Endothelial cell of umbilical vein (primary cell): Measurements from ENCODE around the gene GGTLC3.
"Not testable (repeated sequence)": the region's sequence is repeated elsewhere in the genome, so short reads cannot be mapped to it uniquely, and the experiment has no call there.

Experiments used
- EZH2 ChIP-seq: IDR thresholded peaks from 2 replicates; pipeline ENCODE4 v1.6.1; 2012; ENCODE audit warnings: borderline replicate concordance, low read depth, mild to moderate bottlenecking, moderate library complexity, low read length, inconsistent platforms; ENCODE audit not compliant: severe bottlenecking
- FOS ChIP-seq: IDR thresholded peaks from 2 replicates; pipeline ENCODE4 v1.6.1; 2011; ENCODE audit warnings: mild to moderate bottlenecking, low read length, moderate library complexity, borderline replicate concordance; ENCODE audit not compliant: insufficient read depth
- JUN ChIP-seq: IDR thresholded peaks from 2 replicates; pipeline ENCODE4 v1.6.1; 2011; ENCODE audit warnings: borderline replicate concordance, low read depth; ENCODE audit not compliant: insufficient read length, insufficient read depth
- MAX ChIP-seq: IDR thresholded peaks from 2 replicates; pipeline ENCODE4 v1.6.1; 2011; ENCODE audit not compliant: insufficient read depth, insufficient read length
- POLR2A ChIP-seq: IDR thresholded peaks from 2 replicates; pipeline ENCODE4 v1.6.1; 2012; ENCODE audit warnings: low read depth, mild to moderate bottlenecking, control low read depth, low read length
- POLR2AphosphoS5 ChIP-seq: IDR thresholded peaks from 2 replicates; pipeline ENCODE4 v1.6.1; 2012; ENCODE audit warnings: low read depth, mild to moderate bottlenecking, control low read depth, low read length, moderate library complexity; ENCODE audit not compliant: insufficient read depth
- TF ChIP-seq, protein P1 (sequence below), 2 donors: IDR thresholded peaks; 1 replicate in 1 of 2; 2 replicates in 1 of 2; pipeline ENCODE4 v1.5.1; 2011; ENCODE audit warnings: low read length in 2 of 2, mild to moderate bottlenecking in 2 of 2, moderate library complexity in 2 of 2, control low read depth in 1 of 2, inconsistent platforms in 1 of 2, low read depth in 1 of 2; ENCODE audit not compliant: insufficient read depth in 1 of 2; ENCODE audit errors: extremely low read depth in 1 of 2

DNA sequence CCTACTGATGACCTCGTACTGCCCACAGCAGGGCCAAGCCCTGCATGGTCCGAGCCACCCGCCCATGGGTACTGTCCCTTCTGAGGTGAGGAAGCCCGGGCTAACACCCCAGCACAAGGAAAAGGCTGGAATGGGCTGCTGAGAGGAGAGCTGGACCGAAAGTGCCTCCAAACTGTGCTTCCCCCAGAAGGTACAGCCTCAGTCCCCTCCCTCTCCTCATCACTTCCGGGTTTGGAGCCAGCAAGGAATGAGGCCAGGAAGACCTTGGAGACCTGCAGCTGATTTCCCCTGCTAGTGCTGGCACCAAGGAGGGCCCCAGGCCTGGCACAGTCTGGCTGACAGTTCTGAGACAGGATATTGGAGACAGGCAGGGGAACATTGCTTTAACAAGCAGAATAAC is 41.0 kb upstream of the GGTLC3 start:
- TF ChIP-seq, protein P1, sequence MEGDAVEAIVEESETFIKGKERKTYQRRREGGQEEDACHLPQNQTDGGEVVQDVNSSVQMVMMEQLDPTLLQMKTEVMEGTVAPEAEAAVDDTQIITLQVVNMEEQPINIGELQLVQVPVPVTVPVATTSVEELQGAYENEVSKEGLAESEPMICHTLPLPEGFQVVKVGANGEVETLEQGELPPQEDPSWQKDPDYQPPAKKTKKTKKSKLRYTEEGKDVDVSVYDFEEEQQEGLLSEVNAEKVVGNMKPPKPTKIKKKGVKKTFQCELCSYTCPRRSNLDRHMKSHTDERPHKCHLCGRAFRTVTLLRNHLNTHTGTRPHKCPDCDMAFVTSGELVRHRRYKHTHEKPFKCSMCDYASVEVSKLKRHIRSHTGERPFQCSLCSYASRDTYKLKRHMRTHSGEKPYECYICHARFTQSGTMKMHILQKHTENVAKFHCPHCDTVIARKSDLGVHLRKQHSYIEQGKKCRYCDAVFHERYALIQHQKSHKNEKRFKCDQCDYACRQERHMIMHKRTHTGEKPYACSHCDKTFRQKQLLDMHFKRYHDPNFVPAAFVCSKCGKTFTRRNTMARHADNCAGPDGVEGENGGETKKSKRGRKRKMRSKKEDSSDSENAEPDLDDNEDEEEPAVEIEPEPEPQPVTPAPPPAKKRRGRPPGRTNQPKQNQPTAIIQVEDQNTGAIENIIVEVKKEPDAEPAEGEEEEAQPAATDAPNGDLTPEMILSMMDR (IDR thresholded peaks at IDR 0.05; ENCODE audit: extremely low read depth in 1 of 2, insufficient read depth in 1 of 2, low read depth in 1 of 2, low read length in 2 of 2): not testable (repeated sequence)
- not testable (repeated sequence) for TF ChIP-seq POLR2AphosphoS5, EZH2, POLR2A, JUN, MAX, FOS
